Left lung (tissue), 10 donors: ENCODE results near the gene TRAF3. TPM values are rescaled to one million over a fixed set of nuclear protein-coding genes. Genes with fewer than 3 reads are reported as not detected.
A peak's percentile ranks its signal among the peaks of the same experiment; 100 is the strongest.

Experiments
- ATAC-seq: fragments of 200-7000 bp; cut with Tn5 transposase; one replicate; pipeline ENCODE4 v1.9.1; 2020; ENCODE audit warnings: moderate library complexity
- DNase-seq, 4 donors: peaks; one replicate each; pipeline ENCODE4 v3.0.0-alpha.2; 2013 to 2020
- H3K27ac ChIP-seq, 2 donors: fragments of 200-600 bp; sonication (generic) in 1 of 2; one replicate each; pipeline versions ENCODE4 v1.5.0 to v1.8.0; 2020 to 2021
- H3K27me3 ChIP-seq, 2 donors: fragments of 200-600 bp; sonication (generic) in 1 of 2; one replicate each; pipeline versions ENCODE4 v1.5.0 to v1.8.0; 2020 to 2021
- H3K36me3 ChIP-seq, 2 donors: fragments of 200-600 bp; sonication (generic) in 1 of 2; one replicate each; pipeline versions ENCODE4 v1.5.0 to v1.8.0; 2020 to 2021
- H3K4me1 ChIP-seq, 2 donors: fragments of 200-600 bp; one replicate each; pipeline ENCODE4 v1.8.0; 2021
- H3K4me3 ChIP-seq, 2 donors: fragments of 200-600 bp; sonication (generic) in 1 of 2; one replicate each; pipeline versions ENCODE4 v1.5.0 to v1.8.0; 2020 to 2021; ENCODE audit warnings: mild to moderate bottlenecking in 1 of 2
- H3K9me3 ChIP-seq, 2 donors: fragments of 200-600 bp; sonication (generic) in 1 of 2; one replicate each; pipeline versions ENCODE4 v1.5.0 to v1.8.0; 2020 to 2021
- CTCF ChIP-seq, 2 donors: fragments of 200-600 bp; sonication (generic) in 1 of 2; IDR thresholded peaks; one replicate each; pipeline versions ENCODE4 v1.5.0 to v1.8.0; 2021; ENCODE audit warnings: antibody characterized with exemption in 2 of 2
- intact Hi-C, 2 donors: fragments of 100-400 bp; cut with DNase I; formaldehyde crosslinking; loops; one replicate each; pipeline versions ENCODE4 v1.11.2 to v1.14.2; 2022
- polyA plus RNA-seq, 6 donors: library from polyadenylated mRNA; unstranded; fragments of 120-200 nt; gene quantifications; one replicate each; pipeline ENCODE4 v1.2.1, GENCODE V29; 2013; ENCODE audit not compliant: insufficient read length in 6 of 6
- total RNA-seq, 2 donors: library from RNA; stranded (reverse); fragmentation: NEBNext Ultra II Directional; extraction: Animal tissue kit (Norgen Biotek cat#: 25700); gene quantifications; one replicate each; pipeline ENCODE4 v1.2.1, GENCODE V29; 2021
- donor health status: DM: no; HTN: yes; CAD: no.
- donor health status: DM: no; HTN: no; CAD: no.

TRAF3 gene
- total and polyA plus RNA-seq, 8 donors: 10.9 to 25.1 (median 13.1) TPM

GRCh38 chr14:102769049-102769327 lies 8.3 kb upstream of the TRAF3 start:
- Histone ChIP-seq H3K27me3 (no peaks in the 10 kb centered on the region), H3K27ac (peak overlapping the region in 1 of 2 donors; percentile 77), H3K4me1 (peaks cover 0 to 16% of the 10 kb centered on the region in 2 donors), H3K9me3 (no peaks in the 10 kb centered on the region), H3K4me3 (no peak overlapping the region), H3K36me3 (no peaks in the 10 kb centered on the region)
- no peak for TF ChIP-seq CTCF (IDR thresholded peaks at IDR 0.05)
- DNase-seq: no peak
- ATAC-seq: no peak
- intact Hi-C loops: no loop called here

GRCh38 chr14:102770147-102771123 lies 6.8 kb upstream of the TRAF3 start:
- intact Hi-C loops: loop anchor here in 1 of 2 donors (10.0 kb wide), 1 partner anchor 154 kb away; the partner anchor contains the start of gene AMN
- Histone ChIP-seq H3K9me3 (no peaks in the 10 kb centered on the region), H3K27me3 (no peaks in the 10 kb centered on the region), H3K27ac (no peak overlapping the region), H3K4me3 (no peak overlapping the region), H3K4me1 (peaks cover 0 to 25% of the 10 kb centered on the region in 2 donors), H3K36me3 (no peaks in the 10 kb centered on the region)
- DNase-seq: peak in 1 of 4 donors; percentile 70
- no peak for ATAC-seq
- TF ChIP-seq CTCF (IDR thresholded peaks at IDR 0.05): no peak

- intact Hi-C loops: loop anchor here in 1 of 2 donors (10.0 kb wide), 1 partner anchor 154 kb away; the partner anchor contains the start of gene AMN
- H3K36me3 ChIP-seq: no peaks in the 10 kb centered on the region
- no peaks in the 10 kb centered on the region for H3K27me3 ChIP-seq
- DNase-seq: no peak
- ATAC-seq: no peak
- no peak overlapping the region for H3K27ac ChIP-seq
- no peak overlapping the region for H3K4me3 ChIP-seq
- no peak for TF ChIP-seq CTCF (IDR thresholded peaks at IDR 0.05)
- no peaks in the 10 kb centered on the region for H3K9me3 ChIP-seq
- H3K4me1 ChIP-seq: peaks cover 0 to 32% of the 10 kb centered on the region in 2 donors
These were observed 6.1 kb upstream of the TRAF3 start for GRCh38 chr14:102771144-102771543.

GRCh38 chr14:102772781-102773570 lies 4.3 kb upstream of the TRAF3 start:
- intact Hi-C loops: loop anchor here in 1 of 2 donors (10.0 kb wide), 1 partner anchor 152 kb away; the partner anchor contains the start of gene AMN

More at GRCh38 chr14:102772781-102773570, 4.3 kb upstream of the TRAF3 start:
- DNase-seq (no peak), ATAC-seq (no peak)
- no peak overlapping the region for H3K27ac ChIP-seq
- H3K4me3 ChIP-seq: no peak overlapping the region
- peaks cover 0 to 34% of the 10 kb centered on the region in 2 donors for H3K4me1 ChIP-seq
- TF ChIP-seq CTCF (IDR thresholded peaks at IDR 0.05): no peak
- no peaks in the 10 kb centered on the region for H3K9me3 ChIP-seq
- no peaks in the 10 kb centered on the region for H3K27me3 ChIP-seq
- no peaks in the 10 kb centered on the region for H3K36me3 ChIP-seq
